NCI-H345 (cell line): ENCODE measurements around the gene PCSK6.
A peak's percentile ranks its signal among the peaks of the same experiment; 100 is the strongest.

Experiments used
- DNase-seq: peaks from one replicate; lab custom pipeline; 2025; lab: John Stamatoyannopoulos, UW

PCSK6 gene

GRCh38 chr15:101498717-101499480 is 9.4 kb upstream of the PCSK6 start:
- no peak for DNase-seq

DNA sequence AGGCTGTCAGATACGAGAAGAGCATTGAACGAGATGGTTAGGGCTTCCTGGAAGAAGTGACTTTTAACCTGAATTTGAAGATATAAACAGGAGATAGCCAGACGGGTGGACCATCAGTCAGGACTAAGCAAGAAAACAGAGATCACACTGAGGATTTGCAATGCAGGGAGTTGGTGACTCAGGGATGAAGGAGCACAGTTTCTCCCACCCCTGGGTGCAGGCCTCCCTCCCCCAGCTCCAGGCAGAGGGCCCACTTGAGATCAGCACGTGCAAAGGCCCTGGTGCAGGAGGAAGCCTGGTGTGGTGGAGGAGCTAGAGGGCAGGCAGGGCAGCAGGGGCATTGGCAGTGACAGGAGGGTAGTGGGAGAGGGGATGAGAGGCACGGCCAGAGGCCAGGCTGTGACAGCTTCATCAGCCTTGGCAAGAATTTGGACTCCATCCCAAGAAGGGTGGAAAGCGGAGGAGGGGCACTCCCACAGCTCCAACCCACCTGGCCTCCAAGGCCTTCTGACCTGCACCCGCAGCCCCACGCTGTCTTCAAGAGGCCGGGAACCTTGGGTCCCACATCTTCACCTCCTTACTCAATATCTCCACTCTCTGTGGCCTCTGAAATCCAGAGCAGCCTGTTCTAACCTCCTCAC is 8.7 kb upstream of the PCSK6 start:
- no peak for DNase-seq

DNA sequence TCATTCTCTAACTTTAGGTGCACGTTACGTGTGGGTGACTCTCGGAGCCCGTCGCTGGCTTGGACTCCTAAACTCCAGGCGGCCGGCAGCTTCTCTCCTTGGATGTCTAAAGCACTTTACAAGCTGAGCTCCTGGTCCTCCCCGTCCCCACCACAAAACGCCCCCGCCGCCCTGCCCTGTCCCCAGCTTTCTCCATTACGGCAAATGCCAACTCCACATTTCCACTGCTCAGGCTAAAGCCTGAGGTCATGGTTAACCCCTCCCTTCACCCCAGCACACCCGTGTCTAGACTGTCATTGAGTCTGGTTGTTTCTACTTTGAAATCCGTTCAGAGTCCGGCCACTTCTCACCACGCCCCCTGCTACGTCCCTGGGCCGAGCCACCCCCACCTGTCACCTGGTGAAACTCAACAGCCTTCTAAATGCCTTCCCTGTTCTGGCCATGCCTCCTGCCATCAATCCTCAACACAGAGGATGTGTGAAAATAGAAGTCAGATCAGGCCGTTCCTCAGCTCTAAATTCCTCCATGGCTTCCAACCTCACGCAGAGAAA is 8.1 kb upstream of the PCSK6 start:
- no peak for DNase-seq

GRCh38 chr15:101497017-101497416 is 7.5 kb upstream of the PCSK6 start:
- no peak for DNase-seq

- DNase-seq: no peak
These were observed 6.9 kb upstream of the PCSK6 start for GRCh38 chr15:101496198-101496986.

DNA sequence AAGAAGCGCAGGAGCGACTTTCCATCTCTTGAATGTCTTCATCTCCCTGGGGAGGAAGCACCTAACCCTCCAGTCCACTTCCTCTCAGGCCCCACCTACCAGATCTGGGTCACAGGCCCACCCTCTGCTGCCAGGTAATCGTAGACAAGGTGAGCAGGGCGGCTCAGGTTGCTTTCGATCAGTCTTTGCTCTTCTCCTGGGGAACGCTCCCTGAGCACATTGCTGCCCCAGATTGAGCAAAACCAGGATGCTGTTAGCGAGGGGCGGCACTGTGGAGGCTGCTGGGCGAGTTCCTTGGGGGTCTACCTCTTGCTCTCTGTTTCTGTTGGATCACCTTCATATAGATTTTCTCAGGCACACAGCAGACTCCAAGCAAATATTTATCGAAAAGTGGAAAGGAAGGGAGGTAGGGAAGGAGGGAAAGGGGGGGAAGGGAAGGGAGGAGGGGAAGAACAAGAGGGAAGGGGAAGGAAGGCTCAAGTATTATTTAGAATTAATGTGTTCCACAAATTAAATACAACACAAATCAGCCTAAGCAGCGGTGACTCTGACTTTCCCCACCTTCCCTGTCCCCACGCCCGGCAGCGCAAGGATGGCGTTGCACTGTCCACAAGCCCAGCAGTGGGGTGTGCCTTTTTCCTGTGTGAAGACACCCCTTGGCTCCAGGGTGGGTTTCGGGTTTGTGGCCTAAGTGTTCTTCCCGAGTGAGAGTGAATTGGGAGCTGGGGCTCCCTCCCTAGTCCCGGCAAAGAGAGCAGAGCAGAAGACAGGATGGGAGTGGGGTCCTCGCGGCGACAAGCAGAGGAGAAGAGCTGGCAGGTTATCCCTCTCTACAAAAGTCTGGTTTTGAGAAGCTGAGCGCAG is 6.1 kb upstream of the PCSK6 start:
- DNase-seq: no peak

DNA sequence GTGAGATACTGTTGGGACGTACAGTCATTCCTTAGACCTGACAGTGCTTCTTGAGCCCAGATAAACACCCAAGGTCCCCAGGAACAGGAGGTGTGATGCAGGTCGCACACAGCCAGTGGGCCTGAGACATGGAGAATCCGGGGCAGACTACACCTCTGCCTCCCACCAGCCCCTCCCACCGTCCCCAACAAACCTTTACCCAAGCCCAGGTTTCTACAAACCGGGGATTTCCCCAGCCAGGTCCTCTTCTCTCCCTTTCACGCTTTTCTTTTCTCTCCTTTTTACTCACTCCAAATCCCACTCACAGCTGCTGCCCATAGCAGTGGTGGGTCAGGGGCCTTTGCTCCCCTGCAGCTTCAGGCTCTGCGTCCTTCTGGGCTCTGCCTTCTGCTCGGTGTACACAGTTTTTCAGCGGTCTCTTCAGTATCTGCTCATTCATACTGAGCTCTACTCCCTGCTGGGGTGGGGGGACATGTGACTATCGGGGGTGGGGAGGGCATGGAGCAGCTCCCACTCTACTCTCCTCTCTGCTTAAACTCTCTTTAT is 4.8 kb upstream of the PCSK6 start:
- no peak for DNase-seq

DNA sequence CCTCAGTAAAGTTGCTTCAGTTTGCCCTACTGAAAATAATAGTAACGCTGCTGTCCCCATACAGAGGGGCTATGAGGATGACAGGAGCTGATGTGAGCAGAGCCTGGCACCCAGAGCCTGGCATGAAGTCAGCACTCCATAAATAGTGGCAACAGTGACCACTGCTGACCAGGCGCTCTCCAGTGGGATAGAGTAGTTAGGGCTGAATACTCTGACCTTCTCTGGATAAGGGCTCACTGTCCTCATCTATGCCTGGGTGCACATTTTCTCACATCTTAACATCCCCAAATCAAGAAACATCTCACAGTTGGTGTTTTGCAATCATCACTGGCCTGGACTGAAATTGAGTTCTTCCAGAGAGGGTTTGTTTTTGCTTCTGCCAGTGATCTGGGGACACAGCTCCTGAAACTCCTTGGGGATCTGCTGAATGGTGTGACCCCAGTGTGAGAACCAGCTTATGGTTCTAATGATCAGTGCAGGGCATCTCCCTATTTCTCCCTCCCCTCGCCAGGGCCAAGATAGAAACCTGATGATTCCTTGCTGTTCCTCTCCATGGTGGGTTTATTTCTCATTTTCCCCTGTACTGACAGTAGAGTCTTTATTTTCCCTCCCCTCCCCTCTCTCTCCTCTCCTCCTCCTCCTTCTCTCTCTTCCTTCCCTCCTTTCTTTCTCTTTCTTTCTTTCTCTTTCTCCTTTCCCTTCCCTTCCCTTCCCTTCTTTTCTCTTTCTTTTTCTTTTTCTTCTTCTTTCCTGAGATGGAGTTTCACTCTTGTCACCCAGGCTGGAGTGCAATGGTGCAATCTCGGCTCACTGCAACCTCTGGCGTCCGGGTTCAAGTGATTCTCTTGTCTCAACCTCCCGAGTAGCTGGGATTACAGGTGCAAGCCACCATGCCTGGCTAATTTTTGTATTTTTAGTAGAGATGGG is 3.5 kb upstream of the PCSK6 start:
- no peak for DNase-seq

DNA sequence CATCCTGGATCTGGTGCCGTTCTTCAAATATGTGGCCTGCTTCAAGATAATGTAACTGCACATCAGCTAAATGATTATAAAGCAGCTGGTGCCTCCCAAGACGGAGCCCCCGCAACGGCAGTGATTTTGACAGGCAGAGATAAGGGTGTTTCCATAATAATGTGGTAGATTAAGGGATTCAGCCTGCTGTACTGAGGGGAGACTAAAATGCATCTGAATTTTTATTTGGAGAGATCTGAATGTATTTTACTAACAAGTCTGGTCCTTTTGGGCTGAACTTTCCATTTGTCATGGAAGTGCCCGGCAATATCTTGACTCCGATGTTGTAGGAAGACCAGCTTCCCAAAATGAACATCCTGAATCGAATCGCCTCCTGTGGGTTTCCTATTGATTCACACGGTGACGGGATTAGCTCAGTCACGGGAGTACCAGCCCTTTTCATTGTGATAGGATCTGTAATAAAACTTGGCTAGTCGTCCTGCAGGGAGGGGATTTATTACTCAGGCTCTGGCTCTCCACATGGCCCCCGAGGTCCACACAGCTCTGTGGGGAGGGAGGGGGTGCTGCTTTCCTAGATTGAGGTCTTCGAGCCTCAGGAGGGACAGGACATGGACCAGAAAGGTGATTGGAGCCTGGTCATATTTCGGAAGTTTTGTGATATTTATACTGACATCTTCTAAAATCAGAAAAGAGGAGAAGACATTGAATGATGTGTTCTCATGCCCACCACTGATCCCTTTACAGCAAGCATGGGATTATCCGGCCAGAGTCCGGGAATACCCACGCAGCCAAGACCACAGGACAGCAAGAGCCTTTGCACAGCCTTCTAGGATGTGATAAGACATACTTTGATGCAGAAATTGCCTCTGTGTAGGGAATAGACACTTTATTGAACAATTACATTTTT is 2.5 kb upstream of the PCSK6 start:
- no peak for DNase-seq

- DNase-seq: no peak
These were observed 1.6 kb upstream of the PCSK6 start for GRCh38 chr15:101490922-101491733.

DNA sequence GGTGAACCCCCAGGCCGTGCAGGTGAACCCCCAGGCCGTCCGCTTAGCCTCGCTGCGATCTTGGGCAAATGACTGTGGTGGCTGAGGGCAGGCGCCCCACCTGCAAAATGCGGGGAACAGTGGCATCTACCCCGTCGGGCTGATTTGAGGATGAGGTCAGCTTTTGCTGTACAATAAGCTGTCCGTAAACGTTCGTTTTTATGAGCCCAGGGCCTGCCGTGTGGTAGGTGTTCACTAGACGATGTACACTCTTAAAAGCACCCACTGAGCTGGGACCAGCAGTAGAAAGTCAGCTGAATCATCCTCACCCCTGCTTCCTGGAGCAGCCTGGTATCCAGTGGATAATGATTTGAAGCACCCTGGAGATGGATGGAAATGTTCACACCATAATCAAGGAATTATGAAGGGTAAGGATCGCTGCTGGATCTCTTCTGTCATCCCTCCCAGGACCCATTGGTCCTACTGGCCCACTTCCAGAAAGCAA is 943 bp upstream of the PCSK6 start:
- DNase-seq: no peak

- peak; percentile 32 for DNase-seq
These were observed 289 bp downstream of the PCSK6 start for GRCh38 chr15:101489237-101489598.

- no peak for DNase-seq
These were observed 975 bp downstream of the PCSK6 start for GRCh38 chr15:101488300-101489164.

- DNase-seq: no peak
These were observed 2.6 kb downstream of the PCSK6 start for GRCh38 chr15:101486696-101487459.

DNA sequence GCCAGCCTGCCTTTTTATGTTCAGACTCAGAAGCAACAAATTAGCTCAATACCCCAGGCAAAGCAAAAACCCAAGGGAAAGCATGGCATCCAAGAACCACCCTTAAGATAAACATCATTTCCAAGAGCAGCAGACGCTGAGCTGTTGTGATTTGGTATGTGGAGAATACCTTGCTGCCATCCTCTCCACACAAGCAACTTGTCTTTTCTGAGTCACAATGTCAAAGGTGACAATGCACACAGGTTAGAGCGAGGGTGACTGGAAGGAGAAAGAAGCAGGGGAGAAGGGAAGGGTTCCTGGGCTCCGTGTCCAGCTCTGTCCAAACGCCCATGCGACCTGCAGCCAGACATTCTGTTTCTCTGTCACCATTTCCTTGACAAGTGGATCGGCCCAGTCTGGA is 6.0 kb downstream of the PCSK6 start:
- DNase-seq: no peak

- no peak for DNase-seq
These were observed 6.8 kb downstream of the PCSK6 start for GRCh38 chr15:101482526-101483371.
